Keratinocyte (primary cell): Measurements from ENCODE around the gene SH2D2A.

Source experiments
- CTCF ChIP-seq, 3 experiments: IDR thresholded peaks in 1 of 3; conservative IDR thresholded peaks in 1 of 3; optimal IDR thresholded peaks in 1 of 3; 2 replicates in 2 of 3; 3 replicates in 1 of 3; pipeline versions ENCODE3 to v1.5.1; 2011; ENCODE audit warnings: low read length in 3 of 3, mild to moderate bottlenecking in 3 of 3, moderate library complexity in 2 of 3, control low read depth in 1 of 3, inconsistent platforms in 1 of 3; ENCODE audit not compliant: insufficient read depth in 2 of 3; ENCODE audit errors: extremely low read depth in 1 of 3
- EZH2 ChIP-seq: IDR thresholded peaks from one replicate; pipeline ENCODE4 v1.6.1; 2012; ENCODE audit warnings: inconsistent platforms, mild to moderate bottlenecking, low read length, moderate library complexity

GRCh38 chr1:156795374-156795733 is 21.3 kb downstream of the SH2D2A start:
- TF ChIP-seq CTCF (optimal IDR thresholded peaks at IDR 0.05 in 1 of 3, IDR thresholded peaks at IDR 0.05 in 1 of 3, conservative IDR thresholded peaks at IDR 0.05 in 1 of 3; ENCODE audit: extremely low read depth in 1 of 3, insufficient read depth in 2 of 3, low read length in 3 of 3): no peak
- no peak for TF ChIP-seq EZH2
